ENCODE data around the gene CTBS. TPM values are rescaled to one million over a fixed set of nuclear protein-coding genes. Genes with fewer than 3 reads are reported as not detected.

CTBS gene
- polyA plus RNA-seq, 1 donor from 2014 or later = 0.95 TPM

DNA sequence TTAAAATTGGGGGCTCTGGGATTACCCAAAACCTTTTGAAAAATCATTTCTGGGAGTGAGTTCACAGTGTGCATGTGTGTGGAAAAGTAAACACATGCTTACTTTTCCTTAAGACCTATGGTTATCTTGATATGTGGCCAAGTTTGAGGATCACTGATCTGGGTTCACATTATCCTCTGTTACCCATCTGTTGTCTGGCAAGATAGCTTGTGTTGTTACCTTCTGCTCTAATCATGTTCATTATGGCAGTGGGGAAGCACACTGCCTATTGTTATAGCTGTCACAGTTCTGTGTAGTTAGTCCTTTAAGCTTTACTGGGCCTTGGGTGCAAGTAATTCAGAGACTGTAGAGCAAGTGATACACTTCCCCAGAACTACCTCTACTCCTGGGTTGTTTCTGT, 5.0 kb downstream of the CTBS start:
- Histone ChIP-seq H3K4me2 (ENCODE audit: low read length) (no peak overlapping the region), H3K27ac (ENCODE audit: low read length) (no peak overlapping the region), H3K36me3 (ENCODE audit: insufficient read depth, low read length) (no peaks in the 10 kb centered on the region), H3K4me3 (ENCODE audit: low read length) (no peak overlapping the region), H3K9me3 (ENCODE audit: low read length) (no peaks in the 10 kb centered on the region), H3F3A (ENCODE audit: insufficient read depth, low read length, poor library complexity, severe bottlenecking) (no peaks in the 10 kb centered on the region), H3K79me2 (replicated peaks; ENCODE audit: insufficient read depth, low read length) (no peaks in the 10 kb centered on the region), H2AFZ (ENCODE audit: low read depth, low read length) (no peak overlapping the region), H4K20me1 (ENCODE audit: insufficient read depth) (no peaks in the 10 kb centered on the region), H3K27me3 (ENCODE audit: insufficient read depth, low read depth, low read length) (no peaks in the 10 kb centered on the region), H3K9ac (ENCODE audit: low read length) (no peak overlapping the region), H3K9me2 (ENCODE audit: insufficient read depth, low read length) (no peaks in the 10 kb centered on the region)
- TF ChIP-seq POLR2AphosphoS5 (IDR thresholded peaks at IDR 0.05) (no peak), EP300 (conservative IDR thresholded peaks at IDR 0.05; ENCODE audit: poor library complexity, severe bottlenecking) (no peak), EZH2 (IDR thresholded peaks at IDR 0.05; ENCODE audit: borderline replicate concordance, insufficient read depth, low read length, poor library complexity, severe bottlenecking) (no peak), SMC3 (conservative IDR thresholded peaks at IDR 0.05; ENCODE audit: poor library complexity) (no peak), TAF1 (IDR thresholded peaks at IDR 0.05; ENCODE audit: low read depth) (no peak), MXI1 (conservative IDR thresholded peaks at IDR 0.05; ENCODE audit: poor library complexity, severe bottlenecking) (no peak), RAD21 (conservative IDR thresholded peaks at IDR 0.05) (no peak)
- TF ChIP-seq, protein P1, sequence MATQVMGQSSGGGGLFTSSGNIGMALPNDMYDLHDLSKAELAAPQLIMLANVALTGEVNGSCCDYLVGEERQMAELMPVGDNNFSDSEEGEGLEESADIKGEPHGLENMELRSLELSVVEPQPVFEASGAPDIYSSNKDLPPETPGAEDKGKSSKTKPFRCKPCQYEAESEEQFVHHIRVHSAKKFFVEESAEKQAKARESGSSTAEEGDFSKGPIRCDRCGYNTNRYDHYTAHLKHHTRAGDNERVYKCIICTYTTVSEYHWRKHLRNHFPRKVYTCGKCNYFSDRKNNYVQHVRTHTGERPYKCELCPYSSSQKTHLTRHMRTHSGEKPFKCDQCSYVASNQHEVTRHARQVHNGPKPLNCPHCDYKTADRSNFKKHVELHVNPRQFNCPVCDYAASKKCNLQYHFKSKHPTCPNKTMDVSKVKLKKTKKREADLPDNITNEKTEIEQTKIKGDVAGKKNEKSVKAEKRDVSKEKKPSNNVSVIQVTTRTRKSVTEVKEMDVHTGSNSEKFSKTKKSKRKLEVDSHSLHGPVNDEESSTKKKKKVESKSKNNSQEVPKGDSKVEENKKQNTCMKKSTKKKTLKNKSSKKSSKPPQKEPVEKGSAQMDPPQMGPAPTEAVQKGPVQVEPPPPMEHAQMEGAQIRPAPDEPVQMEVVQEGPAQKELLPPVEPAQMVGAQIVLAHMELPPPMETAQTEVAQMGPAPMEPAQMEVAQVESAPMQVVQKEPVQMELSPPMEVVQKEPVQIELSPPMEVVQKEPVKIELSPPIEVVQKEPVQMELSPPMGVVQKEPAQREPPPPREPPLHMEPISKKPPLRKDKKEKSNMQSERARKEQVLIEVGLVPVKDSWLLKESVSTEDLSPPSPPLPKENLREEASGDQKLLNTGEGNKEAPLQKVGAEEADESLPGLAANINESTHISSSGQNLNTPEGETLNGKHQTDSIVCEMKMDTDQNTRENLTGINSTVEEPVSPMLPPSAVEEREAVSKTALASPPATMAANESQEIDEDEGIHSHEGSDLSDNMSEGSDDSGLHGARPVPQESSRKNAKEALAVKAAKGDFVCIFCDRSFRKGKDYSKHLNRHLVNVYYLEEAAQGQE (IDR thresholded peaks at IDR 0.05; ENCODE audit: borderline replicate concordance) = no peak
- TF ChIP-seq, protein P2, sequence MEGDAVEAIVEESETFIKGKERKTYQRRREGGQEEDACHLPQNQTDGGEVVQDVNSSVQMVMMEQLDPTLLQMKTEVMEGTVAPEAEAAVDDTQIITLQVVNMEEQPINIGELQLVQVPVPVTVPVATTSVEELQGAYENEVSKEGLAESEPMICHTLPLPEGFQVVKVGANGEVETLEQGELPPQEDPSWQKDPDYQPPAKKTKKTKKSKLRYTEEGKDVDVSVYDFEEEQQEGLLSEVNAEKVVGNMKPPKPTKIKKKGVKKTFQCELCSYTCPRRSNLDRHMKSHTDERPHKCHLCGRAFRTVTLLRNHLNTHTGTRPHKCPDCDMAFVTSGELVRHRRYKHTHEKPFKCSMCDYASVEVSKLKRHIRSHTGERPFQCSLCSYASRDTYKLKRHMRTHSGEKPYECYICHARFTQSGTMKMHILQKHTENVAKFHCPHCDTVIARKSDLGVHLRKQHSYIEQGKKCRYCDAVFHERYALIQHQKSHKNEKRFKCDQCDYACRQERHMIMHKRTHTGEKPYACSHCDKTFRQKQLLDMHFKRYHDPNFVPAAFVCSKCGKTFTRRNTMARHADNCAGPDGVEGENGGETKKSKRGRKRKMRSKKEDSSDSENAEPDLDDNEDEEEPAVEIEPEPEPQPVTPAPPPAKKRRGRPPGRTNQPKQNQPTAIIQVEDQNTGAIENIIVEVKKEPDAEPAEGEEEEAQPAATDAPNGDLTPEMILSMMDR (IDR thresholded peaks at IDR 0.05; ENCODE audit: poor library complexity, severe bottlenecking) = no peak

DNA sequence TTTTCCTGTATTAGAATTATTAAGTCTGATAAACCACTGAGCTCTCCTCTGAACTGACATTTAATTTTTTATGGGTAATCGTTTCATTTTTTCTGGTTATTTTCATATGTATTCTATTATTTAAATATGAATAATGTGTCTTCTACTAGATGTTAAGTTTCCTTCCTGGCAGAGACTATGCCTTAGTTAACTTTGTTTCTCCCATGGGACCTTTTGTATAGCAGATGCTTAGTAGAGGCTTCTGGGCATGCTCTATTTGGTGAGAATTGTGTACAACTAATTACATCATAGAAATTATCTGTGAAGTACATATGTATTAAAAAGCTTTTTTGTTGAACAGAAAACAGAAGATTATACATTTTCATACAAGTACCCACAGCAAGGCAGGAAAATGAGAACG, 23.4 kb downstream of the CTBS start:
- Histone ChIP-seq H3K27ac (ENCODE audit: low read length) (no peak overlapping the region), H3K27me3 (ENCODE audit: insufficient read depth, low read depth, low read length) (no peaks in the 10 kb centered on the region), H3K9me3 (ENCODE audit: low read length) (no peaks in the 10 kb centered on the region), H4K20me1 (ENCODE audit: insufficient read depth) (no peaks in the 10 kb centered on the region), H3K9me2 (ENCODE audit: insufficient read depth, low read length) (no peaks in the 10 kb centered on the region), H2AFZ (ENCODE audit: low read depth, low read length) (no peak overlapping the region), H3K4me3 (ENCODE audit: low read length) (no peak overlapping the region), H3K4me2 (ENCODE audit: low read length) (no peak overlapping the region), H3K36me3 (ENCODE audit: insufficient read depth, low read length) (no peaks in the 10 kb centered on the region), H3K79me2 (replicated peaks; ENCODE audit: insufficient read depth, low read length) (no peaks in the 10 kb centered on the region), H3F3A (ENCODE audit: insufficient read depth, low read length, poor library complexity, severe bottlenecking) (no peaks in the 10 kb centered on the region), H3K9ac (ENCODE audit: low read length) (no peak overlapping the region)
- TF ChIP-seq, protein P2 (IDR thresholded peaks at IDR 0.05; ENCODE audit: poor library complexity, severe bottlenecking) = no peak
- no peak for TF ChIP-seq RAD21 (conservative IDR thresholded peaks at IDR 0.05)
- TF ChIP-seq TAF1 (IDR thresholded peaks at IDR 0.05; ENCODE audit: low read depth) = no peak
- TF ChIP-seq SMC3 (conservative IDR thresholded peaks at IDR 0.05; ENCODE audit: poor library complexity) = no peak
- TF ChIP-seq POLR2AphosphoS5 (IDR thresholded peaks at IDR 0.05) = no peak
- TF ChIP-seq EZH2 (IDR thresholded peaks at IDR 0.05; ENCODE audit: borderline replicate concordance, insufficient read depth, low read length, poor library complexity, severe bottlenecking) = no peak
- TF ChIP-seq EP300 (conservative IDR thresholded peaks at IDR 0.05; ENCODE audit: poor library complexity, severe bottlenecking) = no peak
- TF ChIP-seq, protein P1 (IDR thresholded peaks at IDR 0.05; ENCODE audit: borderline replicate concordance) = no peak
- no peak for TF ChIP-seq MXI1 (conservative IDR thresholded peaks at IDR 0.05; ENCODE audit: poor library complexity, severe bottlenecking)
